ENCODE results near the gene CD247.

The CD247 gene

DNA sequence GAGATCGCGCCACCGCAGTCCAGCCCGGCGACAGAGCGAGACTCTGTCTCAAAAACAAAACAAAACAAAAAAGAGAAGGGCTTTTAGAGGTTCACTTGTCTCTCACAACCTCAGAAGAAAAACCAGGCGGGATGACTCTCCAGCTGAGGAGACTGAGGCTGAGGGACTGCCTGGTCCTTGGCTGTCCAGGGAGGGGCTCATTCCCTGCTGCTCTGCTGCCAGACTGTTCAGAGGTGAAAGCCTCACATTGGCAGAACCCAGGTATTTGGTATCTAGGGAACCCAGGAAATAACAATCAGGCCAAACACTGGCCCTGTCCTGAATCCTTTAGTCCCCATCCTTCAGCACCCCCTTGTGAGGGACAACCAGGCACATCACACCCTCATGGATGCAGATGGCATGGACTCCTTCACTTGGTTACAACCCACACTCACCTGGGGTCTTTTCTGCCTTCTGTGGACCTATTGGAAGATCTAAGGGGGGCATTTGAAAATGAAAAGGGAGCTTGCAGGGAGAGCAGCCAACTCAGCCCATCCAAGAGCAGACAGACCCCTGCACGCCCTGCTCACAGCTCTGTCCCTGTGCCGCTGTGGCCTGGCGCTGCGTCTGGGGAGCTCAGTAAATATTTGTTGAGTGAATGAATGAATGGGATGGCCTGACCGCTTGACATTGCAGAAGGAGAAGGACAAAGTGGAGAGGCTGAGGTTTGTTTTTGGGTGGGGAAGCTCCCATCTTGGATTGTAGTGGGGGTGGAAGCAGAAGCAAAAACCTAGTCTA, 33.4 kb downstream of the CD247 start:
- DNase-seq = no peak

DNA sequence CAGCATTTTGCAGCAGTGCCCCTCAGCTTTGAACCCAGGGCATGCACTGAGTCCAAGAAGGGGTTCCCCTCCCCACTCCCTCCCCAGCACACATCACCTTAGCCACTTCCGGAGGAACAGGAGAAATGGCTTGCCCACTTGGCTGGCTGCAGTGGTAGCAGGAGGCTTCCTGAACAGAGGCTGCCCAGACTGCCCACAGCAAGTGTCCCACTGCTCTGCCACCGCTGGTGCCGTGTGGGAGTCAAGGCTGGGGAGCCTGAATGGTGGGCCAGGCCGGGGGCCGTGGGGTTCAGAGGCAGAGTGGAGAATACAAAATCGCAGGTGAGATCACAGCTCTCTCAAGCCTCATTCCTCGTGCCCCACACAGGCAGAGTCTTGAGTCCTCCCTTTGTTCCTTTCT, 34.5 kb downstream of the CD247 start:
- DNase-seq = no peak

DNA sequence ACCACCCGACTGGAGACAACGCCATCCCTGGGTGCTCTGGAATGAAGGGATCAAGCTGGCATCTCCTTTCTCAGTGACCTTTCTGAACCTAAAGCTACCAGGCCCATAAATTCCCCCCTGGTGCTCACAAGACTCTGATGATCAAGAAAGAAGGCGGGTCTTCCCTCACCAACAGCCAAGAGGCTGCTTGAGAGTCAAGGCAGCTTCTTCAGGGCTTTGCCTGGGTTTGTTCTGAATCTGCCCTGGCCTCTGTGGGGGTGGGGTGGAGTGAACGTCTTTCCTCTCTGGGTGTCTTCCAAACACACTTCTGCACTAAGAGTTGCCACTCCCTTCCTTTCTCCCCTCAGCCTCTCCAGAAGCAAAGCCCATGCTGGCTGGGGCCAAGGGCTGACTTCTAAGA, 36.1 kb downstream of the CD247 start:
- DNase-seq = no peak

DNA sequence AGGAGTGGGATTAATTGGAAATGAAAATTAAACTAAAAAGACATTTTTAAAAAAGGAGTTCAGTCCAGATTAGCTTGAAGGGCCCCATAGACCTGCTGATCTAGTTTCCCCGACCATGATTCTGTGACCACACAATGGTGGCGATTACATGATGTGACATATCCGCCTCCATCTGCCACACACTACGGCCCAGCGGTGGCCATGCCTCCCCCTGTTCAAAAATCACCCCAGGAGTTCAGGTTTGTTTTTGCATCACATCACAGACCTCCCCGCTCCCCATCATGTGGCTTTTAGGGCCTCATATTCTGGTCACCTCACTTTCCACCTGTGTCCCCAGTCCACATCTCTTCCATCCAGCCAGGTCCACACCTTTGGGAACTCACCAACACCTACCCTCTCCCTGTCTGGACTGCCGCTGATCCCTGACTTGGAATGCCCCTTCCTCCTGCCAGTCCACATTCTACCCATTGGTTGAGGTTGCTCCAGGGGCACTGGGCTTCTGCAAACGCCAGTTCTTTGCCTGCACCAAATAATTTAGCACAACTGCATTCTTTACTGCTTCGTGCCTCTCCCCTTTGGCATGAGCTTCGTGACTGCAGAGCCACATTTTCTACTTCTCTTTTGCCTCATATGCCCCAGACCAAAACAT, 38.9 kb downstream of the CD247 start:
- no peak for DNase-seq

DNA sequence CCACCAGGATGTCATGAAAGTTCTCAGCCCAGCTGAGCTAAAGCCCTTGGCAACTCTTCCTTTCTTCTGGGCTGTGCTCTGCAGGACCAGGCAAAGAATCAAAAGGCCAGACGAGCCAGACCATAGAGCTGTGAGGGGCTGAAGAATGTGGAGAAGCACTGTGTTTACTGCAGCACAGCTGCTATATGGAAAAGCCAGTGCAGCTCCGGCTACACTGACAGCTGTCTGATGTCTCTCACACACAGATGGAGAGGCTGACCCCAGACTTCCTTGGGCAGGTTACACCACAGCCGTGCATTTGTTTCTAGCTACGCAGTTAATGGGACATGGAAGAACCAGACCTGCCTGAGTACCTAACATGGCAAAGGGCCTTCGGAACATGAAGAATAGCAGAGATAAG, 40.3 kb downstream of the CD247 start:
- DNase-seq = no peak

DNA sequence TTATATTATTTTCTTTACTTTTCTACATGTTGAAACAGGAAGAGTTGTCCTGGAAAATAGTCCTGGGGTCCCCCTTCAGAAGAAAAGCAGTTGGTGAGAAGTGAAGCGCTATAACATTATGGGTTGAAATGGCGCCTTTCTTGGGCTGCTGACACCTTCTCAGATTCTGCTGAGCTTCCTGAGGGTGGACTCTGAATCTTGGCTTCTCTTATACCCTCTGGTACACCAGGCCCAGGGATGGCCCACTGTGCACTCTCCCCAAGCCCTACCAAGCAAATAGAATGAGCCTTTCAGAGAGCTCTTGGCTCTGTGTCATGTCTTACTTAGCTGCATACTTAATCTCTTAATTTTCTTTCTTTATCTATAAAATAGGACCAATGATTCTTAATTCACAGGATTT, 42.3 kb downstream of the CD247 start:
- no peak for DNase-seq

DNA sequence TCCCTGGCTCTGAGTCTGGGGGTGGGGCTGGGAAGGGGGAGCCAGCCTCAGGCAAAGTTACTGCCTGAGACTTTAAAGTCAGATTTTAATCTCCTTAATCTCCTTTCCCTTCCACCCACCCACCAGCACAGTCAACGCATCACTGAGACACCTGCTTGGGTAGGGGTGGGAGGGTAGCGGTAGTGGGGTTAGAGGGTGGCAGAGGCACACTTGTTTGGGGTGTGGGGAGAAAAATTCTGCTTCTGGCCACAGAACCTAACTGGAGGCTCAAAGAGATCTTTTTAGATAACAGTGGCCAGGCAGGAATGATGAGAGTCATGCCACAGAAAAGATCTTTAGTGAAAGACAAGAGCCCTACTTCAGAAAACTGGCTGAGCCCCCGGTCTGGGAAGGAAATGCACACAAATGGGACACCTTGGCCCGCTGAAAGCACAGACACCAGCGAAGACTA, 44.1 kb downstream of the CD247 start:
- no peak for DNase-seq

DNA sequence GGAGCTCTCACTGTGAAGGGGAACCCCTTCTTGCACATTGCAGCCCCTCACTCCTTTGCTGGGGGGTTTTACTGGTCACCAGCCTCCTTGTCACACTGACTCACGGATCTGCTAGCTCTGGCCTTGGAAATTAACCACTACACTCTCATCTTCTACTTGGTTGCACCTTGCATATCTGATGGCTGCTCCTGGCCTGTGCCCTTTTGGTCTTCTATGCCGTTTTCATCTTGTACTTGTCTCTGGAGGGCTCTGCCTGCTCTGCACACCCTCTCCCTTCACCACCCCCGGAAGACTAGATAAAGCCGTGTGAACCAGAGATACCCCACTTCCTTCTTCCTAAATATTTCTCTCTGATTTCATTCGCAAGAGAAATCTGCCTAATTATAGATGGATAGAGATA, 44.6 kb downstream of the CD247 start:
- DNase-seq = no peak

DNA sequence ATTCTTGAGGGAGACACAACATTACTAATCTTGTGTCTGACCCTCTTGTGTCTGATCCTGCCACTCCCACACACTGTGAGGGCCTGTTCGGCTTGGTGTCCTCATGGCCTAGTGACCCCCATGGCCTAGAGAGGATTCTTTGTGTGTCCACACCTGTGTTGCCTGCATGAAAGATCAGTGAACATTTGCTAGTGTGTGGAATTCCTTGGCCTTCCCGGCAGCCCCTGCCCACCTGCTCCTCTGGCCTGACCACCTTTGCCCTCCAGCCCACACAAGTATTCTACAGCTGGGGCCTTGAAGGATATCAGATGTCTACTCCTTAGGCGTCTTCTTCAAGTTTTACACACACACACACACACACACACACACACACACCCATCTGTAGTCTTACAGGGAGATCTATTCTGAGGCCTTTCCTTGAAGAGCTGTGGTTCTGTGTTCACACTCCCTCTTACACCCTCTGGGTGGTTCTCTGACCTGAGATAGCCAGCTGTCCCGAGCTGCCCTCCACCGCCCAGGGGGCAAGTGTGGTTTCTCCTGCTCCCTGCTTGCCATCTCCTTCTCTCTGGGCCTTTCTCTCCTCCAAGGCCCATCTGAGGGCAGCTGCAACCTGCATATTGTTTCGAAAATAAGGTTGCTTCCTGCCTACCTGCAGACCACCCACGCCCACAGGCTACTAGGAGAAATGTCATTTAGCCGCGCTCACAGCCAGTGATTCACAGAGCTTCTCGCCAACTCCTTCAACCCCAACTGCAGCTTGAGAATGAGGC, 45.4 kb downstream of the CD247 start:
- DNase-seq = no peak

DNA sequence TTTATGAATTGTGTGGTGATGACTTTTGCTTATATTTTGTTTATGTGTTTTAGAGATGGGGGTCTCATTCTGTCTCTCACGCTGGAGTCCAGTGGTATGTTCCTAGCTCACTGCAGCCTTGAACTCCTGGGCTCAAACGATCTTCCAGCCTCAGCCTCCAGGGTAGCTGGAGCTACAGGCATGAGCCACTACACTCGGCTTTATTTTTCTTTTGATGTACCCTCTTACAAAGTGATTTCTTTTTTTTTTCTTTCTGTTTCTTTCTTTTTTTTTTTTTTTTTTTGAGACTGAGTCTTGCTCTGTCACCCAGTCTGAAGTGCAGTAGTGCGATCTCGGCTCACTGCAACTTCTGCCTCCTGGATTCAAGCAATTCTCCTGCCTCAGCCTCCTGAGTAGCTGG, 46.8 kb downstream of the CD247 start:
- no peak for DNase-seq

DNA sequence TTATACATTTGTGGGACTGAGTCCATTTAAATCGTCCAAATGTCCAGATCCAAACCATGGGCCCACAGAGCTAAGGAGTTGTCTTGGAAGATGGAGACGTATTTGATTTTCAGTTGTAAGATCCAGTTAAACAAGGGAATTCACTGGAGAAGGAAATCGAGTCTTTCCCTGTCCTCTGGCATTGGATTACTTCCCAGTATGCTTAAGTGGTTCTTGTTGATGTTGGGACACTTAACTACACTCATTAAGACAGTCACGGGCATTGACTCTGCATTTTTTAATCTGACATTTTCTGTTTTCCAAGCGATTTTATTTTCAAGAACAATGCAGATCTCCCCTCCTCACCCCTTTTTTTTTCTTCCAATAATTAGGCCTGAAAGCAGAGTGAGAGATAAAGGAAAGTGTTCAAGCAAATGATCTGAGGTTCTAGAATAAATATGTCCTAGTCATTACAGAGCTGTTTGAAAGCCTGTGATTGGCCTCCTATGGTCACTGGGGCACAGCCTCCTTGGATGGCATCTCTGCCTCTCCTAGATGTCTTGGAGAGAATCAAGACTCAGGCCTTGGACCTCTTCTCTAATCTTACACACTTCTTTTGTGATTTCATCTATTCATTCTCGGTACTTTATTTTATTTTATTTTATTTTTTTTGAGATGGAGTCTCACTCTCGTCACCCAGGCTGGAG, 48.9 kb downstream of the CD247 start:
- no peak for DNase-seq

DNA sequence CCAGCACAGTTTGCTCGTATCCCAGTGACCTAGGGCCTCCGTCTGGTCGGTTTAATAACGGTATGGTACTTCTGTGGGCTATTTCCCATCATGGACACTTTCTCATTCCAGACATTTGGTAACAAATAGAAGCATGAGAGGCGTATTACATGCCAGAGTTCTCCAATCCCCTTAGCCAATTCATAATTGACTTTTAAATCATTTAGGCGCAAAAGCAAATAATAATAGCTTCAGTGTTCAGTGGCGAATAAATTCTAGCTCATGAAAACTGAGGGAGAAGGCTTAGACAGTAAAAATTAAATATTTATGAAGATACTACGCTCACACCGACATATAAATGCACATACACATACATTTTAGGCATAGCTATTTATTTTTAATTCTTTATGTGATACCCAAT, 50.6 kb downstream of the CD247 start:
- no peak for DNase-seq

DNA sequence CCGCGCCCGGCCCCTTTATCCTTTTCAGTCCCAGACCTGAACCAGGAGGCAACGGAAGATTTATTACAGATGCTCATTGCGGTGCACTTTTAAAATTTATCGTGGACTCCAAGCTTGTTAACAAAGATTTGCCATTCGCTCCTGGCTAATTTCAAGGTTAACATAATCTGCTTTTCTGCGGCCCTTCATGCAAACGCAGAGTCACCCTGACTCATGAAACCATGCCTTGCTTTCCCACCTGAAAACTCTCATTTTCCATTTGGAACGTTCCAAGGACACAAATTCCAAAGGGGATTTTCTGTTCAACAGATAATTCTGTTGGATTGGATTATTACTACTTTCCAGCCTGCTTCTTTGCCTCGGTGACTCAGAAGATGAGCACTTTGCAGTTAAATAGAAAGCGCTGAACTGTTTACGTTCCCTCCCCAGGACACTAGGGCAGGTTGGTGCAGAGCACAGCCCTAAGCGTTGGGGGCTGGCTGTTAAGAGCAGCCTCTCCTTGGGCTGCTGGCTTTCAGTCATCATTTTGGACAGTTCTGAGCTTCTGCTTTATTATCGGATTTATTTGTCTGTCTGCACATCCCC, 51.1 kb downstream of the CD247 start:
- DNase-seq = no peak

DNA sequence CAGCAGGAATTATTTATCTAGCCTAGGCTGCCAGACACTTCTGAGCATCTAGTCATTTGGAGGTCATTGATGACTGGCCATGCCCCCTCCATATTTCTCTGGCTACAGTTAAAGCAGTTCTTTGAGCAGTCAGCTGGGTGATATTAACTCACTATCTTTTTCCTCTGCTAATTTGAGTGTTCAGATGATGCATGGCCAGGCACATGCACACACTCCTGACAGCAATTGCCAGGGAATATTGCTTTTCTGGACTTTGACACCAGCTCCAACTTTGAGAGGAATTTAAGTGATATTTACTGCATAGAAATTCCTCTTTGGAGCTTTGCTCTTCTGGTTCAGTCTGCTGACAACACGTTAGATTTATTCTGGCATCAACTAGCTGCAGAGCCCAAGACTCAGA, 52.6 kb downstream of the CD247 start:
- DNase-seq = no peak

DNA sequence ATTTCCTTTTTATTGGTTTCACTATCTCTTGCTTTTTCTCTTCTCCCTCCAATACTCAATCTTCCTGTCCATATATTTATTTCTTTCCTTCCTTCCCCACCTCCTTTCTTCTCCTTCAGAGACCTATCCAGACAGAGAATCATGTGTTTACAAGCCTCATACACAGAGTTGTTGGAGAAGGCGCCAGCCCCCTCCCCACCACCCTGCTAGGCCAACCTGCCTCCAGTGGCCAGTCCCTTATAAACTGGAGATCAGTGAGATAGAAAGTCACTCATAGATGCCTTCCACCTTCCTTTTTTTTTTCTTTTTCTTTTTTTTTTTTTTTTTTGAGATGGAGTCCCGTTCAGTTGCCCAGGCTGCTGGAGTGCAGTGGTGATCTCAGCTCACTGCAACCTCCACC, 53.3 kb downstream of the CD247 start:
- DNase-seq = no peak

DNA sequence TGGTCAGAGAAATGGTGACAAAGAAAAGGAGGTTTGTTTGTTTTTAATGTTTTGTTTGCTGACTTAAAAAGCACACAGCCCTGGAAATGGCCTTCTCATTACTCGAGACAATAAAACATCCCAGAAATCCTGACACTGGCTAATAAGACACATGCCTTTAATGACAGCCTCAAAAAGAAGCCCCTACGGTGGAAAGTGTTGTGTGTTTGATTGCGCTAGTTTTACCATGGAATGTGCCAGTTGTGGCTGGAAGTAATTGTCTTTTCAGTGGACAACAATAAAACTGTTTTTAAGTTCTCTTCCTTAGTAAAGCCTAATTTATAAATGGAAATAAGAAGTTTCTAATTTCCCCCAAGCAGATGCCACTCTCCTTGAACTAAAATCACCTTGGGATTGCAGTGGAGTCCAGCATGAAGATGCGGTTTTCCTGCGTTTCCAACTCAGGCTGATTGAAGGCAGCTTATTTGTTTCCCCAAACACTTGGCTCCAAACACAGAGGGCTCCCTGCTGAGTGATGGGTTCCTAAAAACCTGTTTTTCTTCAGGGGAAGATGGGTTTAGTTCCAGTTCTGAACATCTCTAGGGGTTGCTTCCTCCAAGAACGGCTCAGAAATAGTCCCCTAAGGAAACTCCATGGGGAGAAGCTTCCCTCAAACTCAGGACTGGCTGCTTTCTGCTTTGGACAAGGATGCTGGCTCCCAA, 54.3 kb downstream of the CD247 start:
- DNase-seq = no peak

DNA sequence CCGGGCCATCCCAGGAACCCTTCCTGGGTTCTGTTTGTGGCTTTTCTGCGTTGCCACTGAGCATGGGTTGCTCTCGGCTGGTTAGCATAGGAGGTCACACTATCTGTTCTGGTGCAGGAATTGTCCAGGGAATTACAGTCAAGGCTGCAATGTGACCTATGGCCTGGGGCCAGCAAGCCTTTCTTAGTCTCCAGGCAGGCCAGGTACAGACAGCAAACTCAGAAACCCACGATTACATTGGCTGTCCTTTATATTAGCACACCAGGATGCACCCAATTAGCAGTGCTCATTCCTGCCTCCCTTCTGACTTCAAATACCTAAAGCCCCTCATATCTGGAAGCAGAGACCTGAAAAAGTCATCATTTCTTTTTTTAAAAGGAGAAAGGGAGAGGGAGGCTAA, 55.2 kb downstream of the CD247 start:
- no peak for DNase-seq

DNA sequence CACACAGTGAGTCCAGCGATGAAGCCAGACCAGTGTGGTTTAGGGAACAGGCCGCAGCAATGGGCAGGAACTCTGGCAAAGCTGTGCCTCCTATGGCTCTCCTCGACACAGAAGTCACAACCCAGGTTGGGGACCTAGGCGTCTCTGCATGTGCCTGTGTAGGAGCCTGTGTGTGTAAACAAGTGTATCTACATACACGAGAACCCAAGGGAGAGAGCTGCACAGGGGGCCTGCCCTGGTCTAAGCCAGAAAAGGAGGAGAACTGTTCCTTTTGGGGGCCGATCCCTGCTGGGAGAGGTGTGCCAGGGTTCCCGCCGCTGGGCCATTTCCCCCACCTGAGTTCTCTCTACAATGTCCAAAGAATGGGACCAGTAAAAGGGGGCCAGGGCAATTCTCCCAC, 56.0 kb downstream of the CD247 start:
- DNase-seq = no peak

DNA sequence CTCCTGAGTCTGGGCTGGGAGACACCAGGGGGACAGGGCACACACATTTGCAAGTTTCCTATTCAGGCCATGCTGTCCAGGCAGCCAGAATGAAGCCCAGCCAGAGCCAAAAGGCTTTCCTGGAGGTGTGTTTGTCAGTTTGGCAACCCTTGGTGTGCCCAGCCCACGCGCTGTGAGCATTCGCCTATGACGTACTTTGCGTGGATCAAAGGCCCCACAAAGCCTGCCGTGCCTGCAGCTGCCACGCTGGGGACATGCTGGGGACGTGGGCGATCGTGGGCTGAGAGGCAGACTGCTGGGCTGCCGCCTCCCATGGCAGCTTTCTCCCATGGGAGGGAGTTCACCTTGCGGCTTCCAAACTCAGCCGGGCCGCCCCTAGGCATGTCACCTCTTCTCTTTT, 57.5 kb downstream of the CD247 start:
- no peak for DNase-seq

DNA sequence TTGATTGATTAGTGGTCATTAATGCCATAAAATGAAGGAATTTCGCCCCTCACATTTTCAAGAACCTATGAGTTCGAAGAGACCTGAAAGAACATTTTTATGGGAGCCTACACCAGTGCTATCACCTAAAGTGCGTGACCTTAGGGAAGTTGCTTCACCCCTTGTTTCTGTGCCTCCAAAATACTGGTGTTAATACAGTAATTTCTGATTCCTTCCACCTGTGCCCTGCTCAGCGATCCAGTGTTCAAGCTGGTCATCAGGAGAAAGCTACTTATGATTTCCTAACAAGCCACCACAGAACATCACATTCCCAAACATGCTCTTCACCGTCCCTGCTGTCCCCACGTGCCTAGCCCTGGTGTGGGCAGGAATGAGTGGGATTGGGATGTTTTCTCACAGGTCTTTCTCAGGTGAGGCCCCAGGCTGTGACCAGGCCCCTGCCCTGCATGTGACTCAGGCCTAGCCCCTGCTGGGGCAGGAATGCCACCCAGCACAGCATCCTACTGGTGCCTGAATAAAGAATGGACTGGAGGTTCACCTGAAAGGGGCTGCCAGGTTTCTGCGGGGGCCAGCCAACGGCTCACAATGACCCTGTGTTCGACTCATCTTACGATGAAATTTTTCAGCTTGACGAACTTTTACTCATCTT, 60.3 kb downstream of the CD247 start:
- DNase-seq = no peak

DNA sequence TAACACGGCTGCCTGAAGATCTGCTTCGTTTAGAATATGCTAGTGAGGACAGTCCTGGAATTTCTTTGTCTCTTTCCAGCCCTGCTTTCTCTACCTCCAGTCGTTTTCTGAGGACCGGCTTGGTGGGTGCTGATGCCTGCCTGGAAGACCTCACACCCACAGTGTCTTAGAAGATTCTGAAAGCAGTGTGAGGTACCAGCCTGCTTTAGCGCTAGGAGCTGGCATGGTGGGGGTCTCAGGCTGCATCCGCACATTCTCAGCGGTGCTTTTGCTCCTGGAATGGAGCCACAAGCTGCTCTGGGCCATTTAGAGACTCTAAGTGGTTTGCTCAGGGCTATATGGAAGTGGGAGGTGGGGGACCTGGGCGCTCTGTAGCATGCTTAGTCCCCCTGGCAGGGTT, 61.4 kb downstream of the CD247 start:
- no peak for DNase-seq

DNA sequence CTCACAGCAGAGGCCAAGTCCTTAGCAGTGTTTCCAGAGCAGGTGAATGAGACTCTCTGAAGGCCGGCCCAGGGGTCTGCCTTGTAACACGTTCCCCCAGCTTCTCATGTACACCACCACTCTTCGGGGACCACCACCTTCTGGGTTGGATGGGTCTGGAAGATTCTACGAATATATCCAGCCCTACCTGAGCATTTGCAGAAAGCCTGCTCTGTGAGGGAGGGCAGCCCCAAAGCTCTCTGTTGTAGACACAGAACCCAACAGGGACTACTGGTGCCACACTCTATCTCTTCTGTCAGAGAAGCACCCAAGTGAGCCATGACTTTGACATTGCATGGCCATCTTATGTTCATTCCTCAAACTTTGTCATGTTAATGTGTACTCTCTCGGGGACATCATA, 61.8 kb downstream of the CD247 start:
- no peak for DNase-seq
